CD4-positive, alpha-beta T cell treated with Interferon alpha-2 for 1 hour (primary cell): Measurements from ENCODE around the gene BANP.
"Not testable (repeated sequence)": the region's sequence is repeated elsewhere in the genome, so short reads cannot be mapped to it uniquely, and the experiment has no call there.

Experiments
- DNase-seq, 2 donors: peaks; one replicate each; pipeline ENCODE4 v3.0.0-alpha.2; 2020 to 2022

BANP gene, protein sequence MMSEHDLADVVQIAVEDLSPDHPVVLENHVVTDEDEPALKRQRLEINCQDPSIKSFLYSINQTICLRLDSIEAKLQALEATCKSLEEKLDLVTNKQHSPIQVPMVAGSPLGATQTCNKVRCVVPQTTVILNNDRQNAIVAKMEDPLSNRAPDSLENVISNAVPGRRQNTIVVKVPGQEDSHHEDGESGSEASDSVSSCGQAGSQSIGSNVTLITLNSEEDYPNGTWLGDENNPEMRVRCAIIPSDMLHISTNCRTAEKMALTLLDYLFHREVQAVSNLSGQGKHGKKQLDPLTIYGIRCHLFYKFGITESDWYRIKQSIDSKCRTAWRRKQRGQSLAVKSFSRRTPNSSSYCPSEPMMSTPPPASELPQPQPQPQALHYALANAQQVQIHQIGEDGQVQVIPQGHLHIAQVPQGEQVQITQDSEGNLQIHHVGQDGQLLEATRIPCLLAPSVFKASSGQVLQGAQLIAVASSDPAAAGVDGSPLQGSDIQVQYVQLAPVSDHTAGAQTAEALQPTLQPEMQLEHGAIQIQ

DNA sequence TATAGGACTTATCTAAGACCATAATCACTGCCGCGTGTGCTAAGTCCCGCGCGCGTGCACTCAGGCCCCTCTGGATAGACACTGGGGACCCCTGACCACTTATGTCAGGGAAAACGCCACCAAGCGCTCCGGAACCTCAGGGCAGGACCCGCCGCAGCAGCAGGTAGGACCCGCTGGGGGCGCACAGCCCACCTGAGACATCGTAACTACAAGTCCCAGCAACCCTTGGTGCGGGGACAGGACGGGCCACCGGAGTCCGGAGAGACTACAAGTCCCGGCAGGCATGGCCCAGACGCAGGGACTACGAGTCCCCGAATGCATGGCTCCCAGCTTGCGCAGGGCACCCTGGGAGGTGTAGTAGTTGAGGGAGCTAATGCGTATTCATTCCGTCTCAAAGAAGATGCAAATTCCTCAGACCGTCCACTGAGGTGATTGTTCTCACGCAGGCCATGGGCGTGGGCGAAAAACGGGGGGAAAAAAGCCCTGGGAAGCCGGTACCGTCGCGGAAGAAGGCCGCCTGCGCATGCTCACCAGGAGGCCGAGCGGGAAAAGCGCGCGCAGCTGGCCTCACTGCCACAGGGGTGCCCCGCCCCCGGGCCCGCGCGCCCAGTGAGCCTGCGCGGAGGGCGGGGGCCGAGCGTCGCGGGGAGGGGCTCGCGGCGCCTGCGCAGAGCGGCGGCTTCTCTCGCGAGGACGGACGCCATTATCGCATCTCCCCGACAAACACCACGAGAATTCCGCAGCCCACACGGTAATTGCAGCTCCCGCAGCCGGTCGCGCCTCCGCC is at the start of gene BANP:
Gene BANP, plus strand, starts transcription at position 670 of the 787 bp plus-strand sequence. CDS start 23,682 bp downstream, outside the sequence.
- peak; percentile 99 for DNase-seq

GRCh38 chr16:87904963-87905362 is 46.3 kb upstream of the BANP start:
- DNase-seq = not testable (repeated sequence)

GRCh38 chr16:87905521-87905920 is 45.7 kb upstream of the BANP start:
- DNase-seq = not testable (repeated sequence)

DNA sequence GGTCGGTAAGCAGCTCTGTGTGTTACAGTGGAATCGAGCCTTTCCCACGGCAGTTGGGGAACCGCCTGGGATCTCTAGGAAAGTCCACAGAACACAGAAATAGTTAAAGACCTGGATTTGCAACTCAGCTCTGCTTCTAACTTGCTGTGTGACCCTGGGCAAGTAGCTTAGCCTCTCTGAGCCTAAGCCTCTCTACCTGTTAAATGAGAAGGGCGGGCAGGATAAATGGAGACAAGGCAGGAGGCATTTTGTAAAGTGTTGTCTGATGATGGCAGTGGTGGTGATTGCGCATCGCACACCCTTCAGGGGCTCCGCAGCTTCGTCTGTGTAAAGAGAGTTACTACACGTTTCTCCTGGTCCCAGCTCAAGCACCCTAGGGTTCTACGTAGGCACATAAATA is 43.1 kb upstream of the BANP start:
- not testable (repeated sequence) for DNase-seq

DNA sequence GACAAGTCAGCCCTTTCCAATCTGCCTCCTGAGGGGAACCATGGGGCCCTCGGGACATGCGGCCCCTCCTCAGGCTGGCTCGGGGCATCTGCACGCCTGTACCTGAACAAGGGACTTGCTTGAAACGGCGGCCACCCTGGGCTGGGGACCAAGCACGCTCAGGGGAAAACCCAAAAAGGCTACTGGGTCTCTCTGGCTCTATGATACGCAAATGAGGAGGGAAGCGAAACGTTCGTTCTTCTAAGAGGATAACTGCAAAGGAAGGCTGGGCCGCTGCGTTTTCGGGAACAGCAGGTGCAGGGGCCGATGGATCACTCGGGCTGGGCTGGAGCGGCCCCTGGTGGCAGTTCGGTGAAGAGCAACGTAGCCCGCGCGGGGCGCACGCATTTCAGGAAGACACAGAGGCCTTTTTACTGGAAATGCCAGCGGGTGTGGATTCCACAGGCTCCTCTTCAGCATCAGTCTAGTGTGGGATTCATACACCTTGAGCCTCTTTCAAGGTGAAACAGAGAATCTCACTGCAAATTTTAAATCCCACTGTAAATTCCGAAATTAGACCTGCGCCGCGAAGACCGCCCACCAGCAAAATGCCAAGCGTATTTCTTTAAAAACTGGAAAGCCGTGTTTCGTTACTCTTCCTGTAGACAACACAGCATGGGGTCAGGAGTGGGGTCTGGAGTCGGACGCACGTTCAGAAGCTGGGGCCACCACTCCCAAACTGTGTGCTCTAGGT is 41.9 kb upstream of the BANP start:
- DNase-seq = peak; percentile 75 to 81

DNA sequence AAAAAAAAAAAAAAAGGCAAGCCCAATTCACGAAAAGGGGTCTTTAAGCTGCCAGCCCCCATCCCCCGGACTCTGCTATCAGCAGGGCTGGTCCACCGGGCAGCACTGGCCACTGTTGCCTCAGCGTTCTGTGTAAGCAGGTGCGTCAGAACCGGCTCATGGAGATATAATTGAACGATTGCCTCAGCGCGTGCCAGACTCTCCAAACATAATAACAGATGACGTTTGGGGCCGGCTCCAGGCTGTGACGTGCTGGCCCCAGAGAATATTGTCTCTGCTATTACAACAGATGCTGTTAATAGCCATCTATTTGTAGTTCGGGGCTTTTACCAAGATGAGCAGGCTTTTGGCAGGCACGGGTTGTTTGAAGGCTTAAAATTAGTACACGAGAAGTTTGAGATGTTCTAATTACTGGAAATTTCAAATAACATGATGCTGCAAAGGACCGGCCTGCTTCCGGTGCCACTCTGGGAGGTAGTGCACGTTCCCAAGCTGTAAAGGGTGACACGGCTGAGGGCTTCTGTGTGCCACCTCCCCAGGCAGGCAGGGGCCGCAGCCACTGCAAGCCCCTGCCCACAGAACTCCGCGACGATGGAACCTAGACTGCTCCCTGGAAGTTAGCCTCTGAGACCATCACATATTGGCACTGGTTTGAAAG is 40.0 kb upstream of the BANP start:
- DNase-seq = not testable (repeated sequence)

GRCh38 chr16:87912691-87913090 is 38.5 kb upstream of the BANP start:
- not testable (repeated sequence) for DNase-seq

DNA sequence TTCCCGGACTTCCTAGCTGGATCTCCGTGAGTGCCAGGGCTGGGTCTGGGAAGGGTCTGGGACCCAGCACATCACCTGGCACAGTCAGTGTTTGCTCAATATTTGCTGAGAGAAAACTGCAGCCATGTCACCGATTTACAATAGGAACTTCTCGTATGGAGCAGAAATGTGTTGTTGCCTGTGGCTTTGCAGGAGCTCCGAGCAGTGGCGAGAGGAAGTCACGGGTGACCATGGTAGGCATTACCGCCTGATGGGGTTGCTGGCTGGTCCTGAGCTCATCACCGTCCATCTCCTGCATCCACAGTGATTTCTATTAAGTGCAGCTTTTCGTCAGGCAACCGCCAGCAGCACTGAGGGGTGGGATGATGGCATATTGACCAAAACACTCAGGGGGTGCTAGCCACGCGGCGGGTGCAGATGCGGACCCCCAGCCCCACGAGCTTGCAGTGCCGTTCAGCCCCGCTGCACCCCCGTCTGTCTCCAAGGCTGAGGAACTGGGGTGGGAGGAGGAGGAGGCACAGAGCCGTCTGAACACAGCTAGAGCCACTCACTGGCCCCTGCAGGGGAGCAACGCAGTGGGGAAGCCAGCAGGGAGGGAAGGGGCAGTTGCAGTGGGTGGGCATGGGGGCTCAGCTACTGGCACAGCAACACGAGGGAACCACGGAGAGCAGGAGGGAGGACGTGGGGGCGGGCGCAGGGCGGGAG is 37.1 kb upstream of the BANP start:
- not testable (repeated sequence) for DNase-seq

DNA sequence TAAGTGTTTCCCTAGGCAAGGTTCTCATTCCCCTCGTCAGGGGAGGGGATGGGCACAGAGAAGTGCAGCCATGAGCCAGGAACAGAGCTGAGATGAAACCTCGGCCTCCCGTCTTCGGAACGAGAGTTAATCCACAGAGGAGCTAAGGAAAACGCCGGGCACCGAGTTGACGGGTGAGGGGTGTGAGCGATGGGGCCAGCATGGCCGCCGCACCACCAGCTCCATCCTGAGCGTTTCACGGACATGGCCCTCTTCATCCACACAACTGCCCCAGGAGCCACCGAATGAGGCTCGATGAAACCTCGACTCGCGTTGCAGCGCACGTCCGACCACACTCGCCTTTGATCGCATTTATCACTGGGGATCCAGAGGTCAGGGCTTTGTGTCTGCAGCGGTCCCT is 36.4 kb upstream of the BANP start:
- no peak for DNase-seq

DNA sequence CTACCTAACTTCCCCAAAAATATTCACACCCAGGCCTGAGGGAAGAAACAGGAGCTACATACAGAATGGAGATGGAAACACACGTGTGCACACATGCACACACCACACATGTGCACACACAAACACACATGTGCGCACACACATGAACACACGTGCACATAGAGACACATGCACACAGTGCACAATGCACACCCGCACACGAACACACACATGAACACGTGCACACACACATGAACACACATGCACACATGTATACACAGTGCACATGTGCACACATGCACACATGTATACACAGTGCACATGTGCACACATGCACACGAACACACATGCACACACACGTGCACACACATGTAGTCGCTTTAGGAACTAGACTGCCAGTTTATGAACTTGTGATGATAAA is 33.7 kb upstream of the BANP start:
- DNase-seq = no peak

- no peak for DNase-seq
Measured at GRCh38 chr16:87918338-87918737, 32.9 kb upstream of the BANP start.

DNA sequence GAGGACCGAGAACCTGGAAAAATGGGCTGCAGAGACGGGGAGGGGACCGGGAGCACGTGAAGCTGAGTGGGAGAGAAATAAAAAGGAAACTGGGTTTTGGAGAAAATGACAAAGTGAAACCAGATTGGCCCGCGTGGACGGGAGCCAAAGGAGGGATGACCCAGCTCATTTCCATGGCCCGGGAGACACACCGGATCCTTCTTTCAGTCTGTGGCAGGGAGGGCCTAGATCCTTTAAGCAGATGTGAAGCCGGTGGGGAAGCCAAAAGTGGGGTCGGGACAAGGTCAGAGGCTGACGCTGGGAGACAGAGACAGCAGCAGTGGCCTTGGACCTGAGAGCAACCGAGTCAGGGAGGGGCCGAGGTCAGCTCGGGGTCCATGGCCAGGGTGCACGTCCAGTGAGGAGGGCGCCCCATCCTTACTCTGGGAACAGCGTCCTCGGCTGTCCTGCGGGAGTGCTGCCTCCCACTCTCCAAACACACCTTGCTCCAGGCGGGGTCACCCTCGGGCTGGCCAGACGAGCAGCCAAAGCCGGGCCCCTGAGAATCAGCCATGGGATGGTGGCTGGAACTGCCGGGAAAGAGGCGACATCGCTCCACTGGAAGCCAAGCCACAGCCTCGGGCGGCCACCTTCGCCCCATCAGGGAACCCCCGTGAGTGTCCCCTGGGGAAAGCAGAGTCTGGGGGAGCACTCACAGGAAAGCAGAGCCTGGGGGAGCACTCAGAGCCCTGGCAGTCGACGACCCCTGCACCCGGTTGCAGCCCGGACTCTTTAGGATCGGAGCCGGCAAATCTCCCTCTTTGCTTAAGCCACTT is 32.2 kb upstream of the BANP start:
- no peak for DNase-seq

DNA sequence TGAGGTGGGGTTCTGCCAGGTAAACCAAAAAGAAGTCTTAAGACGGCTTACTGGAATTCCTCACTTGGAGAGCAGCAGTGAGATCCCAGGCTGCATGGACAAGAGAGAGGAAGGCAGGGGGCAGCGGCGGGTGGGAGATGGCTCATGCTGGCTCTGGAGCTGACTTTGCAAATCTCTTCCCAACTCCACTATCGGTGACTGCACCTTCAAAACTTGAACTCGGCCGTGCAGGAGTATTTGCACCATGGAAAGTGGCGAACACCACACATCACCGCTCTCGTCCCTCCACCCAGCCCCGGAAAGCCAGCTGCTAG is 31.6 kb upstream of the BANP start:
- no peak for DNase-seq

DNA sequence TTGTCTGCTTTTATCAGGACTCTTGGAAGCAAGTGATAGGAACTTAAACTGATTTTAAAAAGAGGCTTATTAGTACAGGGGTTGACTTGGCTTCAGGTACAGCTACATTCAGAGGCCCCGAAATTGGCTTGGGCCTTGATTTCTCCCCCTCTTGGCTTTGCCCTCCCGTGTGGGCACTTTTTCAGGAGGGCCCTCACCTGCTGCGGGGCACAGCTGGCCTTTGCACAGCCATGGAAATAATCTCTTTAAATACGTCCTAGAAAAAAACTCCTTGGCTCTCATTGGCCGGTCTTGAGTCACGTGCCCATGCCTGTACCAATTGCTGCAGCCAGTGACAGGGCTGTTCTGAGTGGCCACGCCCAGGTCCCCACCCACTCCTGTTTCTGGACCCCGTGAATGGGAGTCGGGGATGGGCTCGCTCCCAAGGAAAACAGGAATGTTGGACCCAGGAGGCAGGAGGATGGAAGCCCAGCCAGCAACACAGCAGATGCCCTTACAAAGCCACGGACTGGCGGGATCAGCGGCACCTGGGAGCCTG is 29.9 kb upstream of the BANP start:
- DNase-seq = no peak

- DNase-seq = no peak
Measured at GRCh38 chr16:87922250-87922871, 28.9 kb upstream of the BANP start.

- peak in 1 of 2 donors; percentile 24 for DNase-seq
Measured at GRCh38 chr16:87924041-87924810, 27.0 kb upstream of the BANP start.

DNA sequence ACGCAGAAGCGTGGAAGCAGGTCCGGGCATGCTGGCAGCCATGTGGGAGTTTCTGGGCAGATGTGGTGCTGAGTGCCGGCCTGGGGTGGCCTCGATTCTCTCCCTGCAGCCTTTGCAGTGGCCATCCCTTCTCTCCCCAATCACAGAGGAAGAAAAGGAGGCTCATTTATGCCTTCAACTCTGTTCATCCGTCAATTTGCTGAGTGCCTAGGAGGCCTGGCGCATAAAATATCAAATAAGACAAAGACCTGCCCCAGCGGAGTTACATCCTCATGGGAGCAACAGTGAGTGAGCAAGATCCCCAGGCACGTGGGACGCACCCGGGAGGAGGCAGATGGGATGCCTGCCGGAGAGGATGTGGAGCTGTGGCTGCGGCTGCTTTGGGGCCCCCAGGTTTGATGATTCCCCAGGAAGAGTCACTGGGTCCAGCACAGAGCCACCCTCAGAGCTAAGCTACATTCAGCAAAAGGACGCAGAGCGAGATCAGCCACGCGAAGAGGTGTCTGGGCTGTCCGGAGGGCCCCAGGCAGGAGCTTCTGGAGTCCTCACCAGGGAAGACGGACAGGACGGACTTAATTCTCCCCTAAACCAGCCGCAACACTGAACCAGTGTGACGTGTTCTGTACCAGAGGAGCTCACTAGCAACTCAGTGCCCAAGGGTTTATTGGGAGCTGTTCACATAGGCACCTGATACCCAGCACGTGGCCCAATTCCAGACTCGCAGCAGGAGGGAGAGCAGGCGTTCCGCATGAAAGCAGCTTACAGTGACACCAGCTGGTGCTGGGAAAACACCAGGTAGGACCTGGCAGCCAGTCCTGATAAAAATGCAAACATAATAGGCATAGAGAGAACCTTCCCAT is 26.2 kb upstream of the BANP start:
- DNase-seq = no peak
